Esophagus squamous epithelium (tissue), 5 donors: ENCODE measurements around the gene EXOC3L4. TPM values are rescaled to one million over a fixed set of nuclear protein-coding genes. Genes with fewer than 3 reads are reported as not detected.
A peak's percentile ranks its signal among the peaks of the same experiment; 100 is the strongest.

Experiments used
- DNase-seq: peaks from one replicate; lab custom pipeline; 2025; lab: John Stamatoyannopoulos, UW
- H3K27ac ChIP-seq, 4 donors: fragments of 200-600 bp; sonication (generic); one replicate each; pipeline ENCODE4 v1.5.1; 2016 to 2019; ENCODE audit warnings: mild to moderate bottlenecking in 1 of 4
- H3K27me3 ChIP-seq, 4 donors: fragments of 200-600 bp; sonication (generic); 1 replicate in 3 of 4; 2 replicates in 1 of 4; pipeline versions ENCODE4 v1.5.1 to v1.6.0; 2017 to 2021; ENCODE audit warnings: antibody characterized with exemption in 1 of 4
- H3K36me3 ChIP-seq, 3 donors: fragments of 200-600 bp; sonication (generic); one replicate each; pipeline ENCODE4 v1.5.1; 2016 to 2019
- H3K4me1 ChIP-seq, 3 donors: fragments of 200-600 bp; sonication (generic); one replicate each; pipeline ENCODE4 v1.5.1; 2017 to 2019
- H3K4me3 ChIP-seq, 4 donors: fragments of 200-600 bp; sonication (generic); 1 replicate in 3 of 4; 2 replicates in 1 of 4; pipeline ENCODE4 v1.5.1; 2016 to 2019; ENCODE audit warnings: mild to moderate bottlenecking in 2 of 4, moderate library complexity in 1 of 4
- H3K9me3 ChIP-seq, 3 donors: fragments of 200-600 bp; sonication (generic); one replicate each; pipeline ENCODE4 v1.5.1; 2016 to 2019
- POLR2A ChIP-seq, 4 donors: fragments of 450-650 bp; IDR thresholded peaks; one replicate each; pipeline ENCODE4 v1.6.1; 2017; ENCODE audit warnings: antibody characterized with exemption in 4 of 4, mild to moderate bottlenecking in 4 of 4, moderate library complexity in 3 of 4
- WGBS, 2 donors: methylation state at CpG; one replicate each; pipeline ENCODE4 v1.1.5; 2018; 5-methylcytosine and 5-hydroxymethylcytosine counted together
- intact Hi-C: fragments of 100-400 bp; cut with DNase I; formaldehyde crosslinking; loops from one replicate; pipeline ENCODE4 v1.15.0; 2022
- total RNA-seq, 4 donors: library from RNA; depleted of rRNA; stranded (reverse); fragments of >200 nt; gene quantifications; one replicate each; pipeline ENCODE4 v1.1.0, GENCODE V29; 2016
- TF ChIP-seq, protein P1 (sequence below), 6 experiments: fragments of 450-650 bp in 4 of 6; fragments of 200-600 bp in 2 of 6; sonication (generic) in 2 of 6; IDR thresholded peaks; one replicate each; pipeline ENCODE4 v1.5.1; 2016 to 2019; ENCODE audit warnings: antibody characterized with exemption in 6 of 6, mild to moderate bottlenecking in 4 of 6, moderate library complexity in 4 of 6
- donor health status: DM: yes; HTN: yes; CAD: no.

Gene EXOC3L4
- total RNA-seq, 4 donors from 2014 or later, result 1.00 TPM; not detected in 3

DNA sequence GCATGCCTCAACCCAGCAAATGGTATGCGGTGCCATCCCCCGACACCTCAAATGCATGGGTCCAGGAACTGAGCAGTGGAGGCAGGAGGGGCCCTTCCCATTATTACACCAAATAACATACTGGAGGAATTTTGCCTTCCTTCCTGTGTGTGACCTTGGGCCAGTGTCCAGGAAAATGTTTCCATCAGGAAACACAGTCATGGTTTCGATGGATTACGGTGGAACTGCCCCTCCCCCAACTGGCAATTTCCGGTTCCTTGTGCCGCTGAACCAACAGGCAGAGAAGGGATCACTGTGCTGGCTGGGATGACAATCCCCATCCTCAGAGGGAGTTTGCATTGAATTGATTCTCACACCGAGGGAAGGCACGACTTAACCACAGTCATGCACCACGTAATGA, 28.1 kb upstream of the EXOC3L4 start:
- TF ChIP-seq, protein P1, sequence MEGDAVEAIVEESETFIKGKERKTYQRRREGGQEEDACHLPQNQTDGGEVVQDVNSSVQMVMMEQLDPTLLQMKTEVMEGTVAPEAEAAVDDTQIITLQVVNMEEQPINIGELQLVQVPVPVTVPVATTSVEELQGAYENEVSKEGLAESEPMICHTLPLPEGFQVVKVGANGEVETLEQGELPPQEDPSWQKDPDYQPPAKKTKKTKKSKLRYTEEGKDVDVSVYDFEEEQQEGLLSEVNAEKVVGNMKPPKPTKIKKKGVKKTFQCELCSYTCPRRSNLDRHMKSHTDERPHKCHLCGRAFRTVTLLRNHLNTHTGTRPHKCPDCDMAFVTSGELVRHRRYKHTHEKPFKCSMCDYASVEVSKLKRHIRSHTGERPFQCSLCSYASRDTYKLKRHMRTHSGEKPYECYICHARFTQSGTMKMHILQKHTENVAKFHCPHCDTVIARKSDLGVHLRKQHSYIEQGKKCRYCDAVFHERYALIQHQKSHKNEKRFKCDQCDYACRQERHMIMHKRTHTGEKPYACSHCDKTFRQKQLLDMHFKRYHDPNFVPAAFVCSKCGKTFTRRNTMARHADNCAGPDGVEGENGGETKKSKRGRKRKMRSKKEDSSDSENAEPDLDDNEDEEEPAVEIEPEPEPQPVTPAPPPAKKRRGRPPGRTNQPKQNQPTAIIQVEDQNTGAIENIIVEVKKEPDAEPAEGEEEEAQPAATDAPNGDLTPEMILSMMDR (IDR thresholded peaks at IDR 0.05), result no peak
- no peak for TF ChIP-seq POLR2A (IDR thresholded peaks at IDR 0.05)
- Histone ChIP-seq H3K27me3 (no peaks in the 10 kb centered on the region), H3K9me3 (no peaks in the 10 kb centered on the region), H3K4me1 (peaks cover 27 to 59% (median 35%) of the 10 kb centered on the region in 3 donors), H3K27ac (peak overlapping the region; percentile 80 to 96 (median 90)), H3K36me3 (no peaks in the 10 kb centered on the region), H3K4me3 (no peak overlapping the region)
- 62 to 89% methylated on average over 5 to 6 of the region's 9 CpGs for WGBS, 2 donors
- intact Hi-C loops, result no loop called here
- DNase-seq, result no peak

DNA sequence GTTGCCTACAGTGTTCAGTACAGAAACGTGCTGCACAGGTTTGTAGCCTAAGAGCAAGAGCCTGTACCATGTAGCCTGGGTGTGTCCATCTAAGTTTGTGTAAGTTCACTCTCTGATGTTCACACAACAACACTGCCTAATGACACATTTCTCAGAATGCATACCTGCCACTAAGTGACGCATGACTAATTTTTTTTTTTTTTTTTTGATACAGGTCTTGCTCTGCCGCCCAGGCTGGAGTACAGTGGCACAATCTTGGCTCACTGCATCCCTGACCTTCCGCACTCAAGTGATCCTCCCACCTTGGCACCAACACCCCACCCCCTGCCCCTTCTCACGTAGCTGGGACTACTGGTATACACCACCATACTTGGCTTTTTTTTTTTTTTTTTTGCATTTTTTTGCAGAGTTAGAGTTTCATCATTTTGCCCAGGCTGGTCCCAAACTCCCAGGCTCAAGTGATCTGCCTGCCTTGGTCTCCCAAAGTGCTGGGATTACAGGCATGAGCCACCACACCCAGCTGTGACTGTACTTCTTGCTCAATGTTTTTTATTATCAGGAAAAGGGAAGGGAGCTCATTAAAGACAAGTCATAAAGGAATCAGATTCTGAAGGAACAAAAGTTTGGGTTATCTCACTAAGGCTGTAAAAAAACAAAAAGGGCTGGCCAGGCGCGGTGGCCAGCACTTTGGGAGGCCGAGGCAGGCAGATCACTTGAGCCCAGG, 27.1 kb upstream of the EXOC3L4 start:
- no peaks in the 10 kb centered on the region for H3K9me3 ChIP-seq
- 25 to 38% methylated on average over 5 to 8 of the region's 8 CpGs for WGBS, 2 donors

DNA sequence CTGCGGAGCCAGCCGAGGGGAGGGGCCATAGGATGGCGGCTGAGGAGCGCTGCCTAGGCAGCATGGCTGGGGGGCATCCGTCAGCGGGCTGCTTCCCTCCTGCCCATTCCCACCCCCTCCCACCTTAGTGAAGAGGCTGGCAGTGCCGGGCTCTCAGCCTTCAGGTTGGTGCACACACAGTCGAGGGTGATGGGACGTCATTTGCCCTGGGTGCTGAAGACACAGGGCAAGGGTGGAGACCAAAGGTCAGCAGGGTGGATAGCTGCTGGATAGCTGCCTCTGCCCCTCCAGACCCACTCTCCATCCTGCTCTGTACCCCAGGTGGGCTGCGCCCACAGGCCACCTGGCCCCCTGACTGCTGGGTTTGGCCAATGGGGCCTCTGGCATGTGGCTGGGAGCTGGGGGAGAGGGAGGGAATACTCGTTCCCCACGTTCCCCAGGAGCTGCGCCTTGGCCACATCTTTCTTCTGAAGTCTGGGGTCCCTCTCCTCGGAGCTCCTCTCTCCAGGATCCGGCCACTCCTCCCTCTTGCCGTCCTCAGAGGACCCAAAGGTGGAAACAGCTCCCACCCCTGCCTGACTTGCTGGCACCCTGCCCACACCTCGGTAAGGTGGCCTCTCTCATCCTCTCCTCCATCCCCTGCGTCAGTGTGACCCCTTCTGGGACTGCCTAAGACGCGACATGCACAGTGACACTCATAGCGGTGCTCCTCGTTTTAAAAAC, 26.0 kb upstream of the EXOC3L4 start:
- Histone ChIP-seq H3K27me3 (no peaks in the 10 kb centered on the region), H3K36me3 (no peaks in the 10 kb centered on the region), H3K27ac (peak overlapping the region; percentile 87 to 96 (median 93)), H3K4me1 (peaks cover 44 to 76% (median 56%) of the 10 kb centered on the region in 3 donors), H3K9me3 (no peaks in the 10 kb centered on the region), H3K4me3 (no peak overlapping the region)
- intact Hi-C loops, result no loop called here
- WGBS, 2 donors, result 72 to 74% methylated on average over 9 to 20 of the region's 22 CpGs
- no peak for DNase-seq
- no peak for TF ChIP-seq POLR2A (IDR thresholded peaks at IDR 0.05)
- TF ChIP-seq, protein P1 (IDR thresholded peaks at IDR 0.05), result no peak

More for the DNA sequence above, 27.1 kb upstream of the EXOC3L4 start:
- no peak for DNase-seq
- no peaks in the 10 kb centered on the region for H3K36me3 ChIP-seq
- H3K4me3 ChIP-seq, result no peak overlapping the region
- H3K4me1 ChIP-seq, result peaks cover 37 to 65% (median 45%) of the 10 kb centered on the region in 3 donors
- intact Hi-C loops, result no loop called here
- no peaks in the 10 kb centered on the region for H3K27me3 ChIP-seq
- TF ChIP-seq POLR2A (IDR thresholded peaks at IDR 0.05), result no peak
- TF ChIP-seq, protein P1 (IDR thresholded peaks at IDR 0.05), result no peak
- H3K27ac ChIP-seq, result peak overlapping the region; percentile 87 to 96 (median 93)

DNA sequence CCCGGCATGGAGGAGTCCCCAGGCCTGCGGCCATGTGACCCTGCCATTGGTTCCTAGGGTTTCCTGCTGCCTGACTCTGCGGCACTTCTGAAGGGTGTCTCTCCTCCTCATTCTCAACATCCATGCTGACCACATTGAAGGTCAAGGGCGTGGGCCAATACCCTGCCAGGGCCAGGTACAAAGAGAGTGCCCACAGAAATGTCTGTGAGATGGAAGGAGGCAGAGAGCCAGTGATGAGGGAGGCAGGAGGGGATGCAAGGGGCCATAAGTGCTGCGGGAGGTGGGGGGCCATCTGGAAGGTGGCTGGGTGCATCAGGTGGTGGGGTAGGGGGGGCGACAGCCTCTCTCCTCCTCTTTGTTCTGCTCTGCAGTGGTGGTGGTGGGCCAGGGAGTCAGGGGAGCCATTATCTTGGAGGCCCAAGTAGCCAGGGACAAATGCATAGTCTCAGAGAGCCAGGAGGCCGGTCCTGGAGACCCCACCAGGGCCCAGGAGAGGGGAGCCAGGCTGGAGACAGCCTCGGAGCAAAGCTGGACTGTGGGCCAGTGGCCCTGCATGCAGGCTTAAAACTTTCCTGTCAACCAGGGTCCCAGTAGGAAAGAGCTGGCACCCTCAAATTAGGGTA, 24.2 kb upstream of the EXOC3L4 start:
- intact Hi-C loops, result no loop called here
- no peak for DNase-seq
- H3K27ac ChIP-seq, result peak overlapping the region in 2 of 4 donors; percentile 77 to 87
- no peaks in the 10 kb centered on the region for H3K9me3 ChIP-seq
- no CpG with 5 or more reads among the region's 8 CpGs for WGBS, 2 donors
- H3K27me3 ChIP-seq, result no peaks in the 10 kb centered on the region
- no peaks in the 10 kb centered on the region for H3K36me3 ChIP-seq
- H3K4me3 ChIP-seq, result no peak overlapping the region
- TF ChIP-seq, protein P1 (IDR thresholded peaks at IDR 0.05), result no peak
- no peak for TF ChIP-seq POLR2A (IDR thresholded peaks at IDR 0.05)
- H3K4me1 ChIP-seq, result peaks cover 58 to 85% (median 73%) of the 10 kb centered on the region in 3 donors
